Uterus (tissue), 2 donors: Measurements from ENCODE around the gene ANKRD29.

ENCODE experiments used
- CTCF ChIP-seq, 4 experiments: fragments of 200-600 bp in 2 of 4; fragments of 450-650 bp in 2 of 4; sonication (generic) in 2 of 4; IDR thresholded peaks; one replicate each; pipeline ENCODE4 v1.5.1; 2016 to 2019; ENCODE audit warnings: antibody characterized with exemption in 4 of 4, mild to moderate bottlenecking in 2 of 4, moderate library complexity in 1 of 4
- POLR2A ChIP-seq, 2 donors: fragments of 450-650 bp; IDR thresholded peaks; one replicate each; pipeline ENCODE4 v1.6.1; 2016; ENCODE audit warnings: antibody characterized with exemption in 2 of 2, mild to moderate bottlenecking in 1 of 2, moderate library complexity in 1 of 2

GRCh38 chr18:23585897-23586248 is 76.8 kb downstream of the ANKRD29 start:
- TF ChIP-seq POLR2A (IDR thresholded peaks at IDR 0.05) (no peak), CTCF (IDR thresholded peaks at IDR 0.05) (no peak)
